Activated CD8-positive, alpha-beta memory T cell treated with anti-CD3 and anti-CD28 coated beads for 24 hours (primary cell): ENCODE measurements around the gene MACROD2.

ENCODE experiments used
- DNase-seq: peaks from one replicate; pipeline ENCODE4 v3.0.0-alpha.2; 2020

Gene MACROD2

GRCh38 chr20:15675061-15675514 is 1679.8 kb downstream of the MACROD2 start:
- no peak for DNase-seq

- no peak for DNase-seq
Measured at GRCh38 chr20:15675813-15676484, 1680.6 kb downstream of the MACROD2 start.

GRCh38 chr20:15676815-15677214 is 1681.5 kb downstream of the MACROD2 start:
- DNase-seq, result no peak

- DNase-seq, result no peak
Measured at GRCh38 chr20:15682690-15683089, 1687.4 kb downstream of the MACROD2 start.

- no peak for DNase-seq
Measured at GRCh38 chr20:15692570-15692969, 1697.3 kb downstream of the MACROD2 start.

GRCh38 chr20:15699431-15700146 is 1704.3 kb downstream of the MACROD2 start:
- DNase-seq, result no peak

GRCh38 chr20:15700147-15700765 is 1704.9 kb downstream of the MACROD2 start:
- no peak for DNase-seq

GRCh38 chr20:15702161-15702560 is 1706.8 kb downstream of the MACROD2 start:
- no peak for DNase-seq

- DNase-seq, result no peak
Measured at GRCh38 chr20:15703171-15703911, 1708.0 kb downstream of the MACROD2 start.

- DNase-seq, result no peak
Measured at GRCh38 chr20:15705975-15706374, 1710.7 kb downstream of the MACROD2 start.

- no peak for DNase-seq
Measured at GRCh38 chr20:15706719-15707118, 1711.4 kb downstream of the MACROD2 start.

- DNase-seq, result peak; percentile 61
Measured at GRCh38 chr20:15708984-15709598, 1713.8 kb downstream of the MACROD2 start.

- no peak for DNase-seq
Measured at GRCh38 chr20:15710636-15711035, 1715.3 kb downstream of the MACROD2 start.

- no peak for DNase-seq
Measured at GRCh38 chr20:15711177-15711576, 1715.9 kb downstream of the MACROD2 start.

GRCh38 chr20:15716256-15716655 is 1720.9 kb downstream of the MACROD2 start:
- no peak for DNase-seq

GRCh38 chr20:15726416-15726815 is 1731.1 kb downstream of the MACROD2 start:
- DNase-seq, result no peak

GRCh38 chr20:15734052-15734451 is 1738.7 kb downstream of the MACROD2 start:
- DNase-seq, result no peak

GRCh38 chr20:15739035-15739434 is 1743.7 kb downstream of the MACROD2 start:
- no peak for DNase-seq

GRCh38 chr20:15740046-15740775 is 1744.9 kb downstream of the MACROD2 start:
- no peak for DNase-seq

- no peak for DNase-seq
Measured at GRCh38 chr20:15742087-15742486, 1746.8 kb downstream of the MACROD2 start.

GRCh38 chr20:15742627-15743026 is 1747.3 kb downstream of the MACROD2 start:
- no peak for DNase-seq
